ENCODE measurements around the gene ROR1.
A peak's percentile ranks its signal among the peaks of the same experiment; 100 is the strongest.

ROR1 gene

DNA sequence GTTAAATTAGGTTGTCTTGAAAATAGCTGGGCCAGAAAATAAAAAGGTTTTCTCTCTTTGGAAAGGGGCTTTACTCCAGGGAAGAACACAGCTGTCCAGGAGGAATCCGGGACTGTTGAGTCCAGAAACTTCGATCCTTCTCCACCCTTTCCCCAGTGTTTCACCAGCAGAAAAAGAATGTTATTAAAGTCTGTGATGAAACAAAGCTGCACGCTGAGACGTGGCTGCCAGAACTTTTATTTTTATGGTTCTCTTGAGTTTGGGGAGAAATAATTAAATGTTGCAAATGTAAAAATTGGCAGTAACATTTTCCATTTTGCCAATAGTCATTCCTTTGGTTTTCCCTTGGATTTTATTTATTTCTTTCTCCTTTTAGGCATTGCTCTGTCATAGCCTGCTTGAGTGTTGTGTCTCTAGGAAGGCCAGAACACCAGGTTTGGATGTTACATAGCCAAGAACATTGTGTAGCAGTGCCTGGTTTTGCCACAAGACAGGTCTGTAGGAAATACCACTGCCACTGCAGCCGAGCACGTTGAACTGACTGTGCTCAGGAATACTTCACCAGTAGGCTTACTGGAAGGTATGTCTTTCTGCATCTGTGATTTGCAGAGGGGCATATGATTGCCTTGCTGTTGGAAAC lies 87.4 kb downstream of the ROR1 start:
- no peak overlapping the region for H3K4me3 ChIP-seq (ENCODE audit: low read length)
- TF ChIP-seq, protein P1, sequence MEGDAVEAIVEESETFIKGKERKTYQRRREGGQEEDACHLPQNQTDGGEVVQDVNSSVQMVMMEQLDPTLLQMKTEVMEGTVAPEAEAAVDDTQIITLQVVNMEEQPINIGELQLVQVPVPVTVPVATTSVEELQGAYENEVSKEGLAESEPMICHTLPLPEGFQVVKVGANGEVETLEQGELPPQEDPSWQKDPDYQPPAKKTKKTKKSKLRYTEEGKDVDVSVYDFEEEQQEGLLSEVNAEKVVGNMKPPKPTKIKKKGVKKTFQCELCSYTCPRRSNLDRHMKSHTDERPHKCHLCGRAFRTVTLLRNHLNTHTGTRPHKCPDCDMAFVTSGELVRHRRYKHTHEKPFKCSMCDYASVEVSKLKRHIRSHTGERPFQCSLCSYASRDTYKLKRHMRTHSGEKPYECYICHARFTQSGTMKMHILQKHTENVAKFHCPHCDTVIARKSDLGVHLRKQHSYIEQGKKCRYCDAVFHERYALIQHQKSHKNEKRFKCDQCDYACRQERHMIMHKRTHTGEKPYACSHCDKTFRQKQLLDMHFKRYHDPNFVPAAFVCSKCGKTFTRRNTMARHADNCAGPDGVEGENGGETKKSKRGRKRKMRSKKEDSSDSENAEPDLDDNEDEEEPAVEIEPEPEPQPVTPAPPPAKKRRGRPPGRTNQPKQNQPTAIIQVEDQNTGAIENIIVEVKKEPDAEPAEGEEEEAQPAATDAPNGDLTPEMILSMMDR (IDR thresholded peaks at IDR 0.05; ENCODE audit: insufficient read depth, low read depth, low read length, missing control alignments): no peak
- DNase-seq (ENCODE audit: low read depth): no peak

DNA sequence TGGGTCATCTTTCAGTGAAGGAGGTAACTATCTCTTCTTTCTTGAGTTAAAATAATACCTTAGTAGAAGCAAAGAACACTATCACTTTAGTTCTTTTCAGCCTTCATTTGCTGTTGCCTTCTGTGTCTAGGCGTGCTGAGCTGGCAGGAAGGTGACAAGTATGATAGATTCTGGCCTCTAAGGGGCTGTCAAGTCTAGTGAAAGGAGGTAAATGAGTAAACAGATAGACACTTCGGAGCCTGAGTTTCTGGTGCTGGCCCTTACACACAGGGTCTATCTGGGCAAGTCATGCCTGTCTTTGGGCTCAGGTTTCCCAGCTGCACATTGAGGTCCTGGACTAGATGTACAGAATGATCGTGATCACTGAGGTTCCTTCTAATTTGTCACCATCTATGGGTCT lies 89.3 kb downstream of the ROR1 start:
- no peak overlapping the region for H3K4me3 ChIP-seq (ENCODE audit: low read length)
- TF ChIP-seq, protein P1 (IDR thresholded peaks at IDR 0.05; ENCODE audit: insufficient read depth, low read depth, low read length, missing control alignments): no peak
- DNase-seq (ENCODE audit: low read depth): no peak

DNA sequence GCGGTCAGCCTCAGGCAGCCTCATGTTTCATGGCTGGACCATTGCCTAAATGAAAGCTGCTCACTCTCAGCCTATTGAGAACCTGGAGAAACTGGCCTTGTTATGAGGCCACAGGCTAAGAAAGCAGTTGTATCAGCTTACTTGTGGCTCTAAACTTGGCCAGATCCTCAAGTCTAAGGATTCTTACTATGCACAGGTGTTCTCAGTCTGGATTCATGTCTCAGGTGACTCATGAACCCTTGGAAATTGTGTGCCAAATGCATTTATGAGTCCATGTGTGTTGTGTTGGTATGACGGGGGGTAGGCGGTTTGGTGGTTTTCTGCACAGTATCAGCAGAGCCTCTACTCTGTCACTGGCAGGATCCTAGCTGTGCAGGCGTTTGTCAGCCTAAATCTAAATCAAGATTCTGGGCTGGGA lies 90.4 kb downstream of the ROR1 start:
- TF ChIP-seq, protein P1 (IDR thresholded peaks at IDR 0.05; ENCODE audit: insufficient read depth, low read depth, low read length, missing control alignments): no peak
- H3K4me3 ChIP-seq (ENCODE audit: low read length): no peak overlapping the region
- peak; percentile 75 for DNase-seq (ENCODE audit: low read depth)

DNA sequence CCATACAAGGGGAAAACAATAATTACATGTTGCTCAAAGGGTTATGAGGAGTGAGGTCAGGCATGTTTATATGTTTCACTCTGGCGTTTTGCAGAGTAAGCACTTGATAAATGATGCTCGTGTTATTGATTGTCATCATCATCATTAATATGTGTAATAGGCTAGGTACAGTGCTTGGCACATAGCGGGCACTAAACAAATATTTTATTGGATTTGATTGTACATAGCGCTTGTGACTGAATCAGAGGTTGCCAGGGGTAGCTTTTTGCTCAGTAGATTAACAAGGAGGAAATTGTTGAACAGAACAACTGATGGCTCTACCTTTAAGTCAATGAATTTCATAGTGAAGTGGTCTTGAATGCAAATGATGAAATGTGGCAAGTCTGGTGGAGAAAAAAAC lies 91.7 kb downstream of the ROR1 start:
- H3K4me3 ChIP-seq (ENCODE audit: low read length): no peak overlapping the region
- DNase-seq (ENCODE audit: low read depth): no peak
- TF ChIP-seq, protein P1 (IDR thresholded peaks at IDR 0.05; ENCODE audit: insufficient read depth, low read depth, low read length, missing control alignments): no peak

DNA sequence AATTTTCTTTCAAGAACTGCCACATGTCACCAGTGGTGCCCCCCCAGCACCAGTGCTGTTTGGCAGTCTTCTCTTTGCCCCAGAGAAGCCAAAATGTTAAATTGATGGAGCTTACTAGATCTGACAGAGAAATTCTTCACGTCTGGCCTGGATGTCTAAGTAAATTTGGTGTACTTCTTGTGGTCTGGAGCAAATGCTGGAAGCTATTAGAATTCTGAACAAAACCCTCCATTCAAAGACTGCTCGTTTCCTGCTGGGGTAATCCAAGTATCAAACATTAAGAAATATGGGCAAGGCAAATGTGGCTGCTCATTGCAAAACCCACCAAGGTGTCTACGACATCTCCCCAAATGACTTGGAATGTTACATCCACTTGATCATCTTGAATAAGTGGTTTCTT lies 92.3 kb downstream of the ROR1 start:
- no peak for DNase-seq (ENCODE audit: low read depth)
- TF ChIP-seq, protein P1 (IDR thresholded peaks at IDR 0.05; ENCODE audit: insufficient read depth, low read depth, low read length, missing control alignments): no peak
- H3K4me3 ChIP-seq (ENCODE audit: low read length): no peak overlapping the region

DNA sequence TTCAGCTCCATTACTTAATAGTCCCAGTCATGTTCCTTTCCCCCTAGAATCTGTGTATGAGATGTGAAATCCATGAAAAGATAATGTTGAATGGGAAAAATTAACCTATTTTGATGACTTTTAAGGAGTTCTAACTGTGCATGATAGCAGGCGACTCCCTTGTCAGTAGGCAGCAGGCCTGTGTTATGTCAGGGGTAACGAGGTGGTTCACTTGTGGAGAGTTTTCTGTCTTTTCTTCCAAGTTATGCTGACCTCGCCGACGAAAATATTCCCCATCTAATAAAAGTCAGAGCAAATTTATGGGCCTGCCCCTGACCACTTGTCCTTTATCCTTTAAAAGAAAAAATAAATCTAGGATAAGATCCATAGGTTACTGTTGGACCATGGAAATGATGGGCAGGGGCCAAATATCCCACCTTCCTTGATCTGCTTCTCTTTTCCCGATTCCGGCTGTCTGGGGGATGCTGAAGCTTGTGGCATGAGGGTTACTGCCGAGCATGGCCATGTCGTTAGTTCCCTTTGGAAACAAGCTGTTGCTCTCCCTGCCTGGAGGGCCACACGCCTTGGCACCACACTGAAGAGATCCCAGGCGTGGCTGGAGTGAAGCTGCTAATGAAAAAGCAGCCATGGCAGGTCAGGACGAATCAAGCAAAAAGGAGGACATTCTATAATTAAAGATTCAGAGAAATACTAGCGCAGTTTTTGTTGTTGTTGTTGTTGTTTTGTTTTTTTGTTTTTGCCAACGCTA lies 93.8 kb downstream of the ROR1 start:
- peak; percentile 27 for DNase-seq (ENCODE audit: low read depth)
- TF ChIP-seq, protein P1 (IDR thresholded peaks at IDR 0.05; ENCODE audit: insufficient read depth, low read depth, low read length, missing control alignments): no peak
- no peak overlapping the region for H3K4me3 ChIP-seq (ENCODE audit: low read length)

Measured in epithelial cell of esophagus (primary cell).